HG02981 (cell line): ENCODE results near the gene CD300A.

Experiments
- ATAC-seq: cut with Tn5 transposase; IDR thresholded peaks from one replicate; pipeline ENCODE4 v1.9.1; 2021; ENCODE audit warnings: mild to moderate bottlenecking, moderate library complexity; ENCODE audit not compliant: unreplicated experiment

CD300A gene

DNA sequence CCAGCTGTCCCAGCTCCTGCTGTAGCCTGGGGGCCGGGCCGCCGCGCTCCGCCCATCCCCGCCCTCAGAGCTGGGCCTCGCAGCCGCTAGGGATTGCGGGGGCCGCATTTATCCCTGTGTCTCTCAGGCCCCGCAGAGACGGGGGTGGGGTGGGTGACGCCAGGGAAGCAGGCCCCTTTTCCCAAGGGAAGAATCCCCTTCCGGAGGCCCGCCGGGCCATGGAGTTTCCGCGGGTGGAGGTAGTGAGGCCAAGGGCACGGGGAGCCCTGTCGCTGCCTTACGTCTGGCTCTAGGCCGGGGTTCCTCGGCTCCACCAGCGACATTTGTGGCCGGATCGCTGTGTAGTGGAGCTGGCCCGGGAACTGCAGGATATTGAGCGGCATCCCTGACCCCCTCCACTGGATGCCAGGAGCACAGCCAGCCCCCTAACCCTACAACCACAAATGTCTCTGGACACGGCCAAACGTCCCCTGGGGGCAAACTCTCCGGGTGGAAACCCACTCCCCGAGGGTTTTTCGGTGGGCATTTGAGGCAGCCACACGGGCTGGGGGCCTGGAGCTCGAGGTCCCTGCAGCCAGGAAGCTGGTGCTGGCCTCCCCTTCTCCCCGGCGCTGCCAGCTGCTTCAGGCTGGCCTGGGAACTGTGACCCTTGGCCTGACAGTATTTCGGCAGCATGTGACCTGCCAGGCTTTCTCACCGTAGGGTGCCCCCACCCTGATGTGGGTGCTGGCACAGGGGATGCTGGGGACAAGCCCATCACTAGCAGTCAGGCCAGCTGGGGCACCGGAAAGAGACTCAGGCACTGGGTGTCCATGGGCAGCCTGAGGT lies 12.0 kb upstream of the CD300A start:
- peak; percentile 94 for ATAC-seq

DNA sequence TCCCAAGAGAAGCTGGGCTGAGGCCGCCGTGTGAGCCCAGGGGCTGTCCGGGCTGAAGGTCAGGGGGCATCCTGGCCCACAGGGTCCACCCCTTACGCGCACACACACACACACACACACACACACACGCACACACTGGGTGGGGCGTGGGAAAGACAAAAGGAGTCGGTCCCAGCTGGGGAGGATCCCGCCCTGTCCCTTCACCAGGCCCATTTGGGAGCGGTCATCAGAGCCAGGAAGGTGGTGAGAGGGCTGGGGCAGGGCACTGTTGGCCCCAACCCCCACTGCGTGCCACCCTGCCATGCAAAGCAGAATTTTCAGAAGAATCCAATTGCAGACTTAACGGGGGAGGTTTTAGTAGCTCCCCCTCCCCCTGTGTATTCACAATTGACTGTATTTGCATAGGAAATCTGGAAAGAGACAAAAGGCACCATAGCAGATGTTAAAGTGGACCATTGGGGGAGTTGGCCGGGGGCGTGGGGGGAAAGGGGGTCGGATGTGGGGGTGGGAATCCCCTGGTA lies 11.3 kb upstream of the CD300A start:
- no peak for ATAC-seq

DNA sequence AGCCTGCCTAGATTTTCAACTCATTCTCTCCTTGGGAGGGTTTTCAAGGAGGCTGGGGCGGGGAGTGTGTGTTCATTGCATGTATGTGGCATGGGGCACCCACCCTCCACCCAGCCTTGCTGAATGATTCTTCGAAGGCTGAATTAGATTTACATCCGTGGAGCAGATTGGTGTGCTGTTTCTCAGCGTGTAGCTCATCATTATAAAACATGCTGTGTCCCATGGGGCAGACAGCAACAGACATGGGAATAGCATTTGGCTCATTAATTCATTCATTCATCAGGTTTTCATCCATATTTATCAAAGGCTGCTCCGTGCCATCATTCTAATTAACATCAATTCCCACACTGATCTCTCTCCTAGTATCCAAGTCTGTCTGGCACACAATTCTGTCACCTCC lies 10.6 kb upstream of the CD300A start:
- no peak for ATAC-seq

DNA sequence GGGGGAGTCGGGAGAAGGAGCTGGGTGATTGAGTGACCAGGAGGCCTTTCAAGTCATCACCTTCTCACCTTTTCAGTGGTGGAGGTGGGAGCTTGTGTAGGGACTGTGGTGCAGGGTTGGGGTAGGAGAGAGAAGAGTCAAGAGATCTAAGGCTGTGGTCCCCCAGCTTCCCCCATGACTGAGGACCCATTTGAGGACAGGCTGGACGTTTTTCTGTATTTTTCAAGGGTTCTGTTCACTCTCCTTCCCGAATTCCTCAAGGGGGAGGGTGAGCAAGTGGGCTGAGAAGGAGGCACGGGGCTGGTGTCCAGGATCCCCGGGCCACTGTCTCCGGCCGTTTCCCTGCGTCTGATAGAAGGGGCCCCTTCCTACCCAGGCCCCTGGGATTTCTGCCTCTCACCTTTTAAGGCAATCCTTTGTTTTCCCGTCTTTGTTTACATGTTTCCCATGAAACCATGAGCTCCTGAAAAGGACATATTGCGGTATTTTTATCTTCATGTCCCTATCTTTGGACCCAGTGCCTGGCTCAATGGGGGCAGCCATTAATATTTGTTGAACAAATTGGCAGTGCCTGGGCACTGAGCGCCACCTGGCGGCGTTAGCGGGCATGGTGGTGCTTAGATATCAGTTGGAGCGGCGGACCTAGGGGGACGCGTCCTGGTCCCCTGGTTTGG lies 9.2 kb upstream of the CD300A start:
- ATAC-seq: no peak

DNA sequence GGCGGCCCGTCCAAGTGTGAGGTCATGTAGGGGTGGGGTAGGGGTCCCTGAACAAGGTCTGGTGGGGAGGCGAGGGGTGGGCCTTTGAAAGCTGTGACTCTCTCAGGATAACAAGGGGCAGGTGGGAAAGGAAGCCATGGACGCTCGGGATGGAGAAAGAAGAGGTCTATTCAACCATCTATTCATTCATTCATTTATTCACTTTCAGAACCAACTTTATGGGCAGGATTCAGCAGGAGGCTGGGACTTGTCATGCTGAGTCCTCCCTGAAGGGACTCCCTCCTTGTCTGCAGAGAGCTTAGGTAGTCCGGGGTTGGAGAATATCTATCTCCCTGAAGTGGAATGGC lies 8.6 kb upstream of the CD300A start:
- no peak for ATAC-seq

DNA sequence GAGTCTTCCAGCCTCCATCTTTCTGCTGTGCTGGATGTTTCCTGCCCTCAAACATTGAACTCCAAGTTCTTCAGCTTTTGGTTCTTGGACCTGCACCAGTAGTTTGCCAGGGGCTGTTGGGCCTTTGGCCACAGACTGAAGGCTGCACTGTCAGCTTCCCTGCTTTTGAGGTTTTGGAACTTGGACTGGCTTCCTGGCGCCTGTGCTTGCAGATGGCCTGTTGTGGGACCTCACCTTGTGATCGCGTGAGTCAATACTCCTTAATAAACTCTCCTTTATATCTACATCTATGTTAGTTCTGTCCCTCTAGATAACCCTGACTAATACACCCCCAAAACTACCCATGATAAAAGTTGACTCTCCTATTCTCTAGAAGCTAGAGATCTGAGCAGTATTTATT lies 7.6 kb upstream of the CD300A start:
- ATAC-seq: no peak

DNA sequence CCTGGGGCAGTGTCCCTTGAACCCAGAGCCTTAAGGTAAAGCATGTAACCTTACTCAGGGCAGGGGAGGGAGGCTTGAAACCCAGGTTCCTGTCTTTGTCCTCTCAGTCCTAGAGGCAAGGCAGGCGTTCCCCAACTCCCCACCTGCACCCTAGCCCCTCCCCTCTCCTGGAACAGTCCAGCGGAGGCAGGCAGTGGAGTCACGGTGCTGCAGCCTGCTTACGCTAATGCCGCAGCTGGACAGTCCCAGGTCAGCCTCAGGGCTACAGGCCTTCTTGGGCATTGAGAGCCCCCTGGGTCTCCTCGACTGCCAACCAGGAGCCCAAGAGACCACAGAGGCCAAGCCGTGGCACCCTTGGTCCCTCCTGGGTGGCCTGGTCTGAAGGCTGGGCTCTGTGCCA lies 6.8 kb upstream of the CD300A start:
- no peak for ATAC-seq

- no peak for ATAC-seq
Observed at GRCh38 chr17:74460241-74460640, 6.2 kb upstream of the CD300A start.

- ATAC-seq: no peak
Observed at GRCh38 chr17:74460996-74461395, 5.4 kb upstream of the CD300A start.

- no peak for ATAC-seq
Observed at GRCh38 chr17:74461611-74462010, 4.8 kb upstream of the CD300A start.

GRCh38 chr17:74464730-74465377 lies 1.6 kb upstream of the CD300A start:
- ATAC-seq: no peak

- ATAC-seq: no peak
Observed at GRCh38 chr17:74465378-74466110, 890 bp upstream of the CD300A start.

GRCh38 chr17:74466828-74467184 lies 372 bp downstream of the CD300A start:
- no peak for ATAC-seq

- peak; percentile 65 for ATAC-seq
Observed at GRCh38 chr17:74467221-74467951, 952 bp downstream of the CD300A start.

DNA sequence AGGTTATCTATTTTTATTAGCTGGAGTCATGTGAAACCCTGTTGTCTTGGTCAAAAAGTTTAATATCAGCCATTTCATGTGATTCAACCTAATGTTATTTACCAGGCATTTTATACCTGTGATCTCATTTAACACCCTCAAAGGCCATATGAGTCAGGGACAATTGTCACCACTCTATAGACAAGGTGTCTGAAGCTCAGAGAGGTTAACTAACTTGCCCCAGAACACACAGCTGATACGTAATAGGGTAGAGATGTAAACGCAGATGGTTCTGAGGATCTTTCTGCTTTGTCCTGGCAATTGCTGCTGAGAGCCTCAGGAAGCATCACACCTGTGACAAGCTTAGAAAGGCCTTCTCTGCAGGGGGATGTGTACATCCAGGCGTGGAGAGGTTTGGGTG lies 4.9 kb downstream of the CD300A start:
- no peak for ATAC-seq

DNA sequence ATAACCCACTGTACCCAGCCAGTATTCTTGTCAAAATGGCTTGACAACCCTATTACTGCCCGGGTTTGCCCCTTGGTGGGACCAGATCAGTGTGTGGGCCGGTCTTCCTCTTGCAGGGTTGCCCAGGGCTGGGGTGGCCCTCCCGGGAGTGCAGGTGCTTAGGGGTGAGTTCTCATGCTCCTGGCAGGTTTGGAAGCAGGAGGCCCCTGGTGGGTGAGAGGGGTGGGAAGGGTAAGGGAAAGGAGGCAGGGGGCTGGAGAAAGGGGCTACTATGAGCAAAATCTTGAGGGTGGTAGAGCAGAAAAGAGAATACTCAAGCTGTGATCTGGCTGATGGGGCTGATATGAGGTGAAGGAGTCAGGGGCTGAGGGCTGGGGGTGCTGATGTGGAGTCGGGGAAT lies 6.5 kb downstream of the CD300A start:
- ATAC-seq: no peak

DNA sequence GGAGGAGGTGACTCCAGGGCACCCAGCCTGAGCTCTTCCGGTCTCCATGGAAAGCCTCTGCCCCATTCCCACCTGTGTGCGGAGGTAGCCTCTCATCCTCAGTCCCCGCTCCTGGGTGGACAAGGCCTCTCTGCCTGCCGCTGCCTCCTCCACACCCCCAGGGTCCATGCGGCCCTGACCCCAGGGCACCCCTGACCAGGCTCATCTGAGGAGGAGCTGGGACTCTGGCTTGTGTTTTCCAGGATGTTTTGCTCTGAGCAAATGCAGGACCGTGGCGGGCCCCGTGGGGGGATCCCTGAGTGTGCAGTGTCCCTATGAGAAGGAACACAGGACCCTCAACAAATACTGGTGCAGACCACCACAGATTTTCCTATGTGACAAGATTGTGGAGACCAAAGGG lies 6.9 kb downstream of the CD300A start:
- ATAC-seq: no peak

DNA sequence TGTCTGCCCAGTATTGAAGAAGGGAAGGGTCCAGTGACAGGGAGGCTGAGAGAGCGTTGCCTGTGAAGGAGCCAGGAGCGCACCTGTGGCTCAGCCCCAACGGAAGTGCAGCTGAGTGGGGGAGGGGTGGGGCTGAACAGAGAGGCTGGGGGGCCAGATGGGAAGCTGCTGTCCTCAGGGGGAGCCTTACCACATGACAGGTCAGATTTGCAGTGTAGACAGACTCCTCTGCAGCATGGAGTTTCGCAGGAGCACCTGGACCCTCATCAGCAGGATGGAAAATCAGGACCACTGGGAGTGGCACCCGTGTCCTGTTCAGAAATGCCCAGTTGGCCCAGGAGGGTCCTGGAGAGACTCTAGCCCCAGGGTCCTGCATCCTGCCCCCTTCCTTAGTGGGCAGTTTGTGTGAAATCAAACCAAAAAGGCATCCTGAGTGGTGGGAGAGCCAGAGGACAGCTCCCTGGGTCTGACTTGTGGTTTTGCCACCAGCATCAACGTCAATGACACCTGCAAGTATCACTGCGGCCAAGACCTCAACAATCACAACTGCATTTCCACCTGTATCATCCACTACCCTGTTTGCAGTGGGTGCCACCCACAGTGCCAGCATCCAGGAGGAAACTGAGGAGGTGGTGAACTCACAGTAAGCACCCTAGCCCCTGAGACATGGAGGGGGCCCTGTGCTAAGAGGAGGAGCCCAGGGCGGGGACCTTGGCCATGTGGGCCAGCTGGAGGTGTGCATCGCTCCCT lies 7.8 kb downstream of the CD300A start:
- ATAC-seq: no peak

- no peak for ATAC-seq
Observed at GRCh38 chr17:74475189-74475588, 8.8 kb downstream of the CD300A start.

- ATAC-seq: no peak
Observed at GRCh38 chr17:74477411-74477810, 11.0 kb downstream of the CD300A start.
